Type B pancreatic cell (in vitro differentiated cells): ENCODE results near the gene ANXA3. TPM values are rescaled to one million over a fixed set of nuclear protein-coding genes. Genes with fewer than 3 reads are reported as not detected.

Experiments
- DNase-seq: peaks from one replicate; pipeline ENCODE4 v3.0.0; 2021; ENCODE audit warnings: mixed read lengths; ENCODE audit not compliant: unreplicated experiment; ENCODE audit errors: extremely low spot score
- H3K27ac Mint-ChIP-seq: 2 replicates; pipeline ENCODE4 v1.8.0; 2021; ENCODE audit warnings: mild to moderate bottlenecking, mixed read lengths
- H3K27me3 Mint-ChIP-seq: 2 replicates; pipeline ENCODE4 v1.8.0; 2021; ENCODE audit warnings: mixed read lengths
- H3K36me3 Mint-ChIP-seq: 2 replicates; pipeline ENCODE4 v1.8.0; 2021; ENCODE audit warnings: mixed read lengths
- H3K4me1 Mint-ChIP-seq: one replicate; pipeline ENCODE4 v1.8.0; 2021; ENCODE audit warnings: mixed read lengths; ENCODE audit not compliant: unreplicated experiment
- H3K4me3 Mint-ChIP-seq: 2 replicates; pipeline ENCODE4 v1.8.0; 2021; ENCODE audit warnings: mild to moderate bottlenecking, mixed read lengths
- H3K9me3 Mint-ChIP-seq: 2 replicates; pipeline ENCODE4 v1.8.0; 2021; ENCODE audit warnings: mixed read lengths
- total RNA-seq: library from RNA; stranded (reverse); gene quantifications from 2 replicates; pipeline ENCODE4 v1.2.1, GENCODE V29; 2021; ENCODE audit warnings: low replicate concordance
- TF ChIP-seq, protein P1 (sequence below): fragments of 200-600 bp; sonication (generic); conservative IDR thresholded peaks from 2 replicates; pipeline ENCODE4 v1.5.0; 2021; ENCODE audit warnings: antibody characterized with exemption, mild to moderate bottlenecking

Gene ANXA3
- total RNA-seq, 1 donor from 2014 or later, result 56.6 TPM

DNA sequence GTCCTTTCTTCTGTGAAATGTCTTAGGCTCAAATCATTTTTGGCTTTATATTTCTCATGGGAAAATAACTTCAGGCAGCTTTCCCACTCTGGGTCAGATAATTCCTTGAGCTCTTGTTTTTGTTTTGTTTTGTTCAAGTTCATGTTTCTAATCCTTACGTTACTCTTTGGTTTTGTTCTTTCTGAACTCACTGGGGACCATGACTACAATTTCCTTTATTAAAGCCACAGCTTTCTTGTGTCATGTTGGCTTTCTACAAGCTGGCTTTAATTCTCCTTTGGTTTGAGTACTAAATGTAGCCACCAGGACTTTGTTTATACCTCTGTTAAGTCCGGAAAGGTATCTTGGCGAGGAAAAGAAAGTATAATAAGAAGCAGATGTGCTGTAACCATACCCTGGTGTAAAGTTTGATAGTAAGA is 30.8 kb upstream of the ANXA3 start:
- no peaks in the 10 kb centered on the region for H3K9me3 Mint-ChIP-seq
- no peaks in the 10 kb centered on the region for H3K27me3 Mint-ChIP-seq
- H3K4me3 Mint-ChIP-seq, result no peak overlapping the region
- H3K27ac Mint-ChIP-seq, result peak overlapping the region; percentile 39
- DNase-seq, result no peak
- TF ChIP-seq, protein P1, sequence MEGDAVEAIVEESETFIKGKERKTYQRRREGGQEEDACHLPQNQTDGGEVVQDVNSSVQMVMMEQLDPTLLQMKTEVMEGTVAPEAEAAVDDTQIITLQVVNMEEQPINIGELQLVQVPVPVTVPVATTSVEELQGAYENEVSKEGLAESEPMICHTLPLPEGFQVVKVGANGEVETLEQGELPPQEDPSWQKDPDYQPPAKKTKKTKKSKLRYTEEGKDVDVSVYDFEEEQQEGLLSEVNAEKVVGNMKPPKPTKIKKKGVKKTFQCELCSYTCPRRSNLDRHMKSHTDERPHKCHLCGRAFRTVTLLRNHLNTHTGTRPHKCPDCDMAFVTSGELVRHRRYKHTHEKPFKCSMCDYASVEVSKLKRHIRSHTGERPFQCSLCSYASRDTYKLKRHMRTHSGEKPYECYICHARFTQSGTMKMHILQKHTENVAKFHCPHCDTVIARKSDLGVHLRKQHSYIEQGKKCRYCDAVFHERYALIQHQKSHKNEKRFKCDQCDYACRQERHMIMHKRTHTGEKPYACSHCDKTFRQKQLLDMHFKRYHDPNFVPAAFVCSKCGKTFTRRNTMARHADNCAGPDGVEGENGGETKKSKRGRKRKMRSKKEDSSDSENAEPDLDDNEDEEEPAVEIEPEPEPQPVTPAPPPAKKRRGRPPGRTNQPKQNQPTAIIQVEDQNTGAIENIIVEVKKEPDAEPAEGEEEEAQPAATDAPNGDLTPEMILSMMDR, result no peak
- peaks cover 24% of the 10 kb centered on the region for H3K4me1 Mint-ChIP-seq
- H3K36me3 Mint-ChIP-seq, result peaks cover 13% of the 10 kb centered on the region

DNA sequence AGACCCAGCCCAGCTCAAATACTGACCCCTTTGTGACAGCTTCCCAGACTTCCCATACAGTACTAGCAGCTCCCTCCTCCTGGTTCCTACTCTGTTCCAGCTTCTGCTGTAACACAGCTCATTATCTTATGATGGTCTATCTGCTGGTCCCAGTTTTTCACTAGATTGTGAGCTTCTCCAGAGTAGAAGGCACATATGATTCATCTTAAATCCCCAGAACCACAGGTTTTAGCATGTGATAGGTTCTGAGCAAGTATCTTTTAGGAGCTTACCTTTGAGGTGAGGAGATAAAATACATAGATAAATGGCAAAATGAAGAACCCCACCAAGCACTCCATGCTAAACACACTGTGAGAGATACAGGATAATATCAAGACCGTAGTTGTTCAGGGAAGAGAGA is 27.6 kb upstream of the ANXA3 start:
- TF ChIP-seq, protein P1, result no peak
- no peaks in the 10 kb centered on the region for H3K27me3 Mint-ChIP-seq
- H3K36me3 Mint-ChIP-seq, result peaks cover 13% of the 10 kb centered on the region
- H3K4me1 Mint-ChIP-seq, result peaks cover 13% of the 10 kb centered on the region
- no peak overlapping the region for H3K27ac Mint-ChIP-seq
- H3K4me3 Mint-ChIP-seq, result no peak overlapping the region
- H3K9me3 Mint-ChIP-seq, result no peaks in the 10 kb centered on the region
- DNase-seq, result no peak

DNA sequence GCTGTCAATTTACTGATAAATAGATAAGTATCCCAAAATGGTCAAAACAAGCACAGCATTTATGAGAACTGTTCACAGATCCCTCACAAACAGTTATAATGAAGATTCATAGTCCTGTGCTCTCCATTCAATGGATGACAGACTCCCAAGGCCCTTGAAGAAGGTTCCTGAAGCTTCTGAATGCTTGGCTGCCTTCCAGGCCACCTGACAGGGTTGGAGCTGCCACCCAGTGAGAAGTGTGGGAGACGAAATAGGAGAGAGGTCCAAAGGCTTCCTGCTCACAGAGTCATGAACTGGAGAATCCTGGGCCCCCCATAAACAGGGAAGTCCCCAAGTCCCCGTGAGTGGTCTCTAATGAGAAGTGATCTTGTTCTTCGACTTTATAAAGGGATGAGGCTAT is 26.0 kb upstream of the ANXA3 start:
- Mint-ChIP-seq H3K36me3 (peaks cover 17% of the 10 kb centered on the region), H3K27ac (no peak overlapping the region), H3K4me1 (peaks cover 6% of the 10 kb centered on the region), H3K27me3 (no peaks in the 10 kb centered on the region), H3K4me3 (no peak overlapping the region), H3K9me3 (peaks cover 4% of the 10 kb centered on the region)
- no peak for DNase-seq
- TF ChIP-seq, protein P1, result no peak

DNA sequence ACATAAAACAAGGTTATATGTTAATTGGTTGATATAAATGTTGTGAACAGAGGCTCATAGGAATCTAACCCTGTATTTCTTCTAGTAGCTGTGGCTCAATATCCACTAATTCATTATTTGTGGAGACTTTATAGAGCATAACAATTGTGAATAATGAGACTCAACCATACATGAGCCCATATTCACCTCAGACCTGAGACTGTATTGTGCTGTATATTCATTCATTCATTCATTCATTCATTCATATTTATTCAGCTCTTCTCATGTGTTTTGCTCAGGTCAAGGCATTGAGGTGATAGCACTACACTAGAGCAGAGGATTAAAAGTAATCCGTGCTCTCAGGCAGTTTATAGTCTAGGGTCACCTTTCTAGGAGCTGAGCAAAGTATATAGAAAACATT is 24.5 kb upstream of the ANXA3 start:
- DNase-seq, result no peak
- Mint-ChIP-seq H3K4me3 (no peak overlapping the region), H3K36me3 (peaks cover 17% of the 10 kb centered on the region), H3K27ac (no peak overlapping the region), H3K27me3 (no peaks in the 10 kb centered on the region), H3K4me1 (no peaks in the 10 kb centered on the region), H3K9me3 (peaks cover 4% of the 10 kb centered on the region)
- TF ChIP-seq, protein P1, result no peak

DNA sequence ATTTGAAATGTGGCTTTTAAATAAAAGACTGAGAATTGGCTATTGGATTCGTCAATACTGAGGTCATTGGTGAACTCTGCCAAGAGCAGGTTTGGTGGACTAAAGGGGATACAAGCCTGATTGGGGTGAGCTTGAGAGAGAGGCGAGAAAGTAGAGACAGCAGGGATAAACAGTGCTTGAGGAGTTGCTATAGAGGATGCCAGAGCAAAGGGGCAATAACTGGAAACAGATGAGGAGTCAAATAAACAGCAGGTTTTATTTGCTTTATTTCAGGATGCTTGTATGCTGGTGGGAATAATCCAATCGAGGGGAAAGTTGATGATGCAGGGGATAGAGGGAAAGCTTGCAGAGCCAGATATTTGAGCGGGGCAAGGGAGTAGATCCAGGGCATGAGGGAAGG is 24.0 kb upstream of the ANXA3 start:
- Mint-ChIP-seq H3K27ac (no peak overlapping the region), H3K36me3 (peaks cover 17% of the 10 kb centered on the region), H3K4me1 (no peaks in the 10 kb centered on the region), H3K27me3 (no peaks in the 10 kb centered on the region), H3K4me3 (no peak overlapping the region), H3K9me3 (peaks cover 4% of the 10 kb centered on the region)
- TF ChIP-seq, protein P1, result no peak
- DNase-seq, result no peak

DNA sequence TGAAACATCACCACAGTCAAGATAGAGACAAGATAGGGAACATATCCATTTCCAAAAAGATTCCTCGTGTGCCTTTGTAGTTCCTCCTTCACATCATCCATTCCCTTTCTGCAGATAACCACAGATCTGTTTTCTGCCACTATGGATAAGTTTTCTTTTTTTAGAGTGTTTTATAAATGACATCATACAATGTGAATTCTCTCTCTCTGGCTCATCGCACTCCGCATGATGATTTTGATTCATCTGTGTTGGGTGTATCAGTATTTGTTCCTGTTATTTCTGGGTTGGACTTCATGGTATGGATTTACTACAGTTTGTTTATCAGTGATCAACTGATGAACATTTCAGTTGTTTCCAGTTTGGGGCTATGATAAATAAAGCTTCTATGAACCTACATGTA is 23.2 kb upstream of the ANXA3 start:
- TF ChIP-seq, protein P1, result no peak
- no peak for DNase-seq
- no peak overlapping the region for H3K27ac Mint-ChIP-seq
- H3K4me1 Mint-ChIP-seq, result no peaks in the 10 kb centered on the region
- peaks cover 4% of the 10 kb centered on the region for H3K9me3 Mint-ChIP-seq
- H3K27me3 Mint-ChIP-seq, result no peaks in the 10 kb centered on the region
- no peak overlapping the region for H3K4me3 Mint-ChIP-seq
- peaks cover 17% of the 10 kb centered on the region for H3K36me3 Mint-ChIP-seq
